Mesothelial cell of epicardium (in vitro differentiated cells): Measurements from ENCODE around the gene INO80B. TPM values are rescaled to one million over a fixed set of nuclear protein-coding genes. Genes with fewer than 3 reads are reported as not detected.

Source experiments
- DNase-seq, 2 experiments: peaks; one replicate each; pipeline ENCODE4 v3.0.0; 2021; ENCODE audit warnings: low spot score in 2 of 2; ENCODE audit not compliant: unreplicated experiment in 2 of 2
- H3K27ac Mint-ChIP-seq: 2 replicates; pipeline ENCODE4 v1.8.0; 2021; ENCODE audit warnings: mixed read lengths
- H3K27me3 Mint-ChIP-seq: 2 replicates; pipeline ENCODE4 v1.8.0; 2021; ENCODE audit warnings: low read depth, mixed read lengths
- H3K36me3 Mint-ChIP-seq: 2 replicates; pipeline ENCODE4 v1.8.0; 2021; ENCODE audit warnings: mixed read lengths
- H3K4me1 Mint-ChIP-seq: 2 replicates; pipeline ENCODE4 v1.8.0; 2021; ENCODE audit warnings: mixed read lengths
- H3K4me3 Mint-ChIP-seq: 2 replicates; pipeline ENCODE4 v1.8.0; 2021; ENCODE audit warnings: mild to moderate bottlenecking, moderate library complexity, mixed read lengths
- H3K9me3 Mint-ChIP-seq: 2 replicates; pipeline ENCODE4 v1.8.0; 2021; ENCODE audit warnings: mixed read lengths
- CTCF ChIP-seq: fragments of 200-600 bp; sonication (generic); IDR thresholded peaks from one replicate; pipeline ENCODE4 v1.5.0; 2021; ENCODE audit warnings: antibody characterized with exemption; ENCODE audit not compliant: unreplicated experiment
- total RNA-seq: library from RNA; stranded (reverse); gene quantifications from 3 replicates; pipeline ENCODE4 v1.2.1, GENCODE V29; 2021

Gene INO80B
- total RNA-seq, 1 donor from 2014 or later = 48.1 TPM

DNA sequence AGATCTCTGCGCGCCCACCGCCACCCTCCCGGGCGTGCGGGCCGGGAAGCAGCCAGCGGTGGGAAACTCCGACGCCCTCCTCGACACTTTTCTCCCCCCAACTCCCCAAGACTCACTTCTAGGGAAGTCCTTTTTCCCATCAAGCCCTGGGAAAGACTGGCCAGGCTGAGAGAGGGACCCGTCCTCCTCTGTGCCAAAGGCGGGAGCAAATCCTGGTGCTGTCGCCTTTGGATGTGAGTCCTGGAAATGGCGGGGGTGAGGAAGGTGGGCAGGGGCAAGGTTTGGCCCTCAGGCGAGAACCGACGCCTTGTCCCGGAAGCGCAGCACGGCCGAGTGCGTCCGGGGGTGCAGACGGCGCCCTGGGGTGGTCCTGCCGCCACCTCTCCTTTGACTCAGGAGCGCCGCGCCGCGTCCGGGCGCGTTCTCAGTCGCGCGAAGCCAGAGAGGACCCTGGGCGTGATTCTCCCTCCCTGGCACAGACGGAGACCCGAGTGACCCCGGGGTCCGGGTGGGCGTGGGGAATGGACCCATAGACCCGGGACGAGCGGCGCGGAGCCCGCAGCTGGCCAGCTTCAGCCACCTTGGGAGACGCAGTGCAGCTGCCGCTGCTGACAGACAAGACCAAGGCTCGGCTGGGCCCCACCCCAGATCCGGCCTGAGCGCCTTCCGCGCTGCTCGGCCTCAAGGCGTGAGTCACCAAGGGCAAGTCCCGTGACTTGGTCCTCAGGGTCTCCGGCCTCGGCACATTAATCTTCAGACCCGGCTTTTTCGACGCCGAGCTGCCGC, 48.0 kb downstream of the INO80B start:
- TF ChIP-seq CTCF = no peak
- H3K27me3 Mint-ChIP-seq = peaks cover 74% of the 10 kb centered on the region
- peak overlapping the region; percentile 68 for H3K4me3 Mint-ChIP-seq
- H3K9me3 Mint-ChIP-seq = no peaks in the 10 kb centered on the region
- peaks cover 16% of the 10 kb centered on the region for H3K36me3 Mint-ChIP-seq
- H3K27ac Mint-ChIP-seq = no peak overlapping the region
- H3K4me1 Mint-ChIP-seq = peaks cover 55% of the 10 kb centered on the region
- peak in 1 of 2 experiments; percentile 61 for DNase-seq

DNA sequence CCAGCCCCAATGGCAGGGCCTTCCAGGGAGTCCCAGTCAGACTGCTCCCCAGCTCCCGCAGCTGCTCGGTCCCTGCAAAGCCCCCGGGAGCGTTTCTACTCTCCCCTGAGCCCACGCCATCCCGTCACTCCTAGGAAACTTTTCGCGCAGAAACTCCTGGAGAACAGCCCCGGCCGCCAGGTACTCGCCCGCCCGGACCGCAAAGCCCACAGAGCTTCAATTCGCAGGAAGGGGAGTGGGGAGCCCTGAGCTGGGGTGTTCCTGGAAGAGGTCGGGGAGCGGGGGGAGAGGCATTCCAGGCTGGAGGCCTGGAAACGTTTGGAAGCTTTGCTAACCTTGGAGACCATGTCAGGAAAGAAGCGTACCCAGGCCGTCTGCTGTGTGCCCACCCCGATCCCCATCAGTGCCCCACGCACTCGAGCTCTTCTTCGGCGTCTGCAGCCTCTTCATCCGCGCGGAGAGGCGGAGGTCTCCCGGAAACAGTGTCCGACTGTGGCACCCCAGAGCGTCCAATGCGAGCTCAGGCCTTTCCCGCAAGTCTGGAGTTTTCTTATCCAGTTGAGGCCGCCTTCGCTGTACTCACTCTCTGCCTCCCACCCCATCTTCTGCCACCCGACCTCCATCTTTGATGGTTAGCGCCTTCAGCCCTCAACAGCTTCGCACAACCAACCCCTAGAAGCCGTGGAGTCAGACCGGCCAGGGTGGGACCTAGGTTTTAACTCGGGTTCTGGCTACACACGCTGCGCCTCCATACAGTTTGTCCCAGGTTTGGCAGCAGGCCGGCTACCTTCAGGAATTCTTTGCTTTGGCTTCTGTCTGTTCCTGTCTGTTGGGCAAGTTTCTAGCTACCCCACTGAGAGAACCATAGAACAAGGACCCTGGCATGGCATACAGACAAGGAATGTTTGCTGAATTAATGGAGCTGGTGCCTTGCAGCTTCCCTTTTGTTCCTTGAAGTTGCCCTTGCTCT, 48.9 kb downstream of the INO80B start:
- peak overlapping the region; percentile 68 for H3K4me3 Mint-ChIP-seq
- DNase-seq = no peak
- no peak for TF ChIP-seq CTCF
- H3K27me3 Mint-ChIP-seq = peaks cover 70% of the 10 kb centered on the region
- H3K27ac Mint-ChIP-seq = no peak overlapping the region
- no peaks in the 10 kb centered on the region for H3K9me3 Mint-ChIP-seq
- peaks cover 16% of the 10 kb centered on the region for H3K36me3 Mint-ChIP-seq
- peaks cover 54% of the 10 kb centered on the region for H3K4me1 Mint-ChIP-seq

- Mint-ChIP-seq H3K4me3 (peak overlapping the region; percentile 68), H3K36me3 (peaks cover 16% of the 10 kb centered on the region), H3K9me3 (no peaks in the 10 kb centered on the region), H3K4me1 (peaks cover 49% of the 10 kb centered on the region), H3K27me3 (peaks cover 64% of the 10 kb centered on the region), H3K27ac (no peak overlapping the region)
- no peak for TF ChIP-seq CTCF
- DNase-seq = no peak
Observed at GRCh38 chr2:74504591-74504990, 49.7 kb downstream of the INO80B start.

DNA sequence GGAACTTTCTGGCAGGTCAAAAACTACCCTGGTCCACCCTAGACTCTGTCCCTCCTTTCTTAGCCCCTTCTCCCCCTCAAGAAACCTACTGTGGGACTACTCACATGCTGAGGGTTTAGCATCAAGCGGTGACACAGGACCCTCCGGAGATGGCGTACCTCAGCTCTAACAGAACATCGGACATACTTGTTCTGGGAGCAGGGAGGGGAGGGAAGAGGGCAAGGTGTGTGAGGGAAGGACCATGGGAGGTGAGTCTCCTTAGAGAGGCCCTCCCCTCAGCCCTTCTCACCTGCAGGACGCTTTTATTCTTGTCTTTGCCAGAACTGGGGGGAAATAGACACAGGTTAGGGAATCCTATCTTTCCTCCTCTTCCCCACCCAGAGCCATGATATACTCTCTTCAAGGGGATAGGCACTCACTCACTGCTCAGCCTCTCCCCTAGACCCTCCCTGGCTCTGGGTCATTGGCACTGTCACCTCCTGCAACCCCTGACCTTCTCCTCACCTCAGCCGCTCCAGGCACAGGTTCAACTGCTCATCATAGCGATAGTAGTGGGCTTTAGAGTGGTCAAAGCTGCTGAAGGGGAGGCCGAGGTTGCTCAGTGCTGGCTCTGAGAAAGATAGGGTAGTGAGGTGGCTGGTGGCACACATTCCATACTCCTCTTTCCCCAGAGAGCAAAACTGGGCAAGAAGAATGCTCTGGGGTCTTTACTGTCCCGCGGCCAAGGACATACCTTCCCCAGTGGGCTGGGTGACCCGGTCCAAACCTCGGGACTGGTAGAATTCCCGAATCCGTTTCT, 50.8 kb downstream of the INO80B start:
- H3K9me3 Mint-ChIP-seq = no peaks in the 10 kb centered on the region
- peak overlapping the region; percentile 18 for H3K4me3 Mint-ChIP-seq
- no peak for DNase-seq
- no peak for TF ChIP-seq CTCF
- H3K4me1 Mint-ChIP-seq = peaks cover 44% of the 10 kb centered on the region
- H3K27me3 Mint-ChIP-seq = peaks cover 64% of the 10 kb centered on the region
- no peak overlapping the region for H3K27ac Mint-ChIP-seq
- H3K36me3 Mint-ChIP-seq = peaks cover 16% of the 10 kb centered on the region
